Stimulated activated CD8-positive, alpha-beta memory T cell treated with anti-CD3 and anti-CD28 coated beads, Interleukin-4, amount 100 ng/mL, for 1 hour (primary cell): ENCODE data around the gene ALG3.

Experiments used
- DNase-seq, 2 donors: peaks; one replicate each; pipeline ENCODE4 v3.0.0-alpha.2; 2020; ENCODE audit warnings: low read depth in 2 of 2, low spot score in 1 of 2

Gene ALG3

GRCh38 chr3:184198509-184198908, 50.3 kb downstream of the ALG3 start:
- no peak for DNase-seq

- DNase-seq = no peak
Measured at GRCh38 chr3:184196536-184196935, 52.2 kb downstream of the ALG3 start.

- no peak for DNase-seq
Measured at GRCh38 chr3:184193991-184194539, 54.7 kb downstream of the ALG3 start.

- DNase-seq = no peak
Measured at GRCh38 chr3:184192889-184193288, 55.9 kb downstream of the ALG3 start.
